Astrocyte (in vitro differentiated cells and primary cell): ENCODE data around the gene CA7. TPM values are rescaled to one million over a fixed set of nuclear protein-coding genes. Genes with fewer than 3 reads are reported as not detected.

Source experiments
- DNase-seq: peaks from one replicate; pipeline ENCODE4 v3.0.0-alpha.2; 2010; ENCODE audit warnings: low read depth
- FAIRE-seq: peaks from 2 replicates; lab custom pipeline; 2011; peaks lifted over from hg19 to GRCh38; lab: Jason Lieb, UNC
- H2AFZ ChIP-seq: 2 replicates; pipeline ENCODE4 v1.6.0; 2012; ENCODE audit warnings: low read depth, low read length, inconsistent platforms
- H3K27ac ChIP-seq: 2 replicates; pipeline ENCODE4 v1.5.1; 2011; ENCODE audit warnings: low read depth, low read length, inconsistent platforms
- H3K27me3 ChIP-seq: 2 replicates; pipeline ENCODE4 v1.6.0; 2011; ENCODE audit warnings: low read length, inconsistent platforms; ENCODE audit not compliant: insufficient read depth
- H3K36me3 ChIP-seq: 2 replicates; pipeline ENCODE4 v1.5.1; 2011; ENCODE audit warnings: low read length, inconsistent platforms; ENCODE audit not compliant: insufficient read depth
- H3K4me1 ChIP-seq: 2 replicates; pipeline ENCODE4 v1.5.1; 2011; ENCODE audit warnings: low read length, inconsistent platforms; ENCODE audit not compliant: insufficient read depth
- H3K4me2 ChIP-seq: 2 replicates; pipeline ENCODE4 v1.6.0; 2012; ENCODE audit warnings: low read length, inconsistent platforms
- H3K4me3 ChIP-seq: 2 replicates; pipeline ENCODE4 v1.5.1; 2011; ENCODE audit warnings: low read depth, mild to moderate bottlenecking, low read length, inconsistent platforms; ENCODE audit not compliant: insufficient read depth
- H3K79me2 ChIP-seq: 2 replicates; pipeline ENCODE4 v1.6.0; 2012; ENCODE audit warnings: mild to moderate bottlenecking, low read length, inconsistent platforms; ENCODE audit not compliant: insufficient read depth
- H3K9ac ChIP-seq: 2 replicates; pipeline ENCODE4 v1.6.0; 2012; ENCODE audit warnings: mild to moderate bottlenecking, low read length, inconsistent platforms
- H3K9me3 ChIP-seq: 2 replicates; pipeline ENCODE4 v1.5.1; 2012; ENCODE audit warnings: low read depth, mild to moderate bottlenecking, low read length, inconsistent platforms; ENCODE audit not compliant: insufficient read depth
- H4K20me1 ChIP-seq: 2 replicates; pipeline ENCODE4 v1.6.0; 2012; ENCODE audit warnings: low read length, inconsistent platforms; ENCODE audit not compliant: insufficient read depth
- H3K27ac Mint-ChIP-seq: one replicate; pipeline ENCODE4 v1.8.0; 2021; ENCODE audit warnings: mild to moderate bottlenecking, mixed read lengths; ENCODE audit not compliant: unreplicated experiment
- H3K27me3 Mint-ChIP-seq: one replicate; pipeline ENCODE4 v1.8.0; 2021; ENCODE audit warnings: low read depth, mixed read lengths; ENCODE audit not compliant: unreplicated experiment
- H3K36me3 Mint-ChIP-seq: one replicate; pipeline ENCODE4 v1.8.0; 2021; ENCODE audit warnings: low read depth, mixed read lengths; ENCODE audit not compliant: unreplicated experiment
- H3K4me1 Mint-ChIP-seq: one replicate; pipeline ENCODE4 v1.8.0; 2021; ENCODE audit warnings: low read depth, mixed read lengths; ENCODE audit not compliant: unreplicated experiment
- H3K4me3 Mint-ChIP-seq: one replicate; pipeline ENCODE4 v1.8.0; 2021; ENCODE audit warnings: mild to moderate bottlenecking, moderate library complexity, mixed read lengths; ENCODE audit not compliant: unreplicated experiment
- H3K9me3 Mint-ChIP-seq: one replicate; pipeline ENCODE4 v1.8.0; 2021; ENCODE audit warnings: mild to moderate bottlenecking, mixed read lengths; ENCODE audit not compliant: unreplicated experiment
- EZH2 ChIP-seq: IDR thresholded peaks from 2 replicates; pipeline ENCODE4 v1.6.1; 2012; ENCODE audit warnings: mild to moderate bottlenecking, low read length, inconsistent platforms; ENCODE audit not compliant: insufficient read depth
- total RNA-seq: library from RNA; stranded (reverse); gene quantifications from 2 replicates; pipeline ENCODE4 v1.2.1, GENCODE V29; 2021
- TF ChIP-seq, protein P1 (sequence below): IDR thresholded peaks from 2 replicates; pipeline ENCODE4 v1.5.1; 2011; ENCODE audit warnings: low read depth, mild to moderate bottlenecking, inconsistent platforms, low read length, moderate library complexity; ENCODE audit not compliant: insufficient read depth

CA7 gene
- total RNA-seq, 1 donor from 2014 or later = not detected

DNA sequence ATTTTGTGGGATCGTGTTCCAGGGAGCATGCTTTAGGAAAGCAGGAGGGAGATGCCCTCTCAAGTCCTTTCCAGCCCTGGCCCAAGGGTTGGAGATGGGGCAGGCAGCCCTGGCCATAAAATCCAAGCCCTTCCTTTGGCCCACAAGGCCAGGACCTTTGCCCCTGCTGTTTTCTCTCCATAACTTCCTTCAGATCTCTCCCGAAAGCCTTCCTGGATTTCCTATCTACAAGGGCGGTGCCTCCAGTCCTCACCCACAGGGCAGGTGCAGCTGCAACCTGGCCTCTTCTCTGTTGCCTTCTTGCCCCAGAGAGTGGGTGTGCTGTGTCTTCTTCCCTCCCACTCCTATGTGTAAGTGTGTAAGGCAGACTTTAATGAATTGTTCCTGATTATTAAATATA lies 27.6 kb downstream of the CA7 start:
- Histone ChIP-seq H3K9ac (no peak overlapping the region), H3K79me2 (no peaks in the 10 kb centered on the region), H3K27ac (no peak overlapping the region), H3K27me3 (no peaks in the 10 kb centered on the region), H3K4me2 (no peak overlapping the region), H2AFZ (no peak overlapping the region), H3K4me3 (no peak overlapping the region), H3K36me3 (no peaks in the 10 kb centered on the region), H3K9me3 (no peaks in the 10 kb centered on the region), H3K4me1 (peaks cover 23% of the 10 kb centered on the region), H4K20me1 (no peaks in the 10 kb centered on the region)
- Mint-ChIP-seq H3K27me3 (peaks cover 3% of the 10 kb centered on the region), H3K27ac (no peak overlapping the region), H3K9me3 (no peaks in the 10 kb centered on the region), H3K36me3 (no peaks in the 10 kb centered on the region), H3K4me3 (no peak overlapping the region), H3K4me1 (peaks cover 14% of the 10 kb centered on the region)
- FAIRE-seq = no peak
- no peak for DNase-seq
- TF ChIP-seq, protein P1, sequence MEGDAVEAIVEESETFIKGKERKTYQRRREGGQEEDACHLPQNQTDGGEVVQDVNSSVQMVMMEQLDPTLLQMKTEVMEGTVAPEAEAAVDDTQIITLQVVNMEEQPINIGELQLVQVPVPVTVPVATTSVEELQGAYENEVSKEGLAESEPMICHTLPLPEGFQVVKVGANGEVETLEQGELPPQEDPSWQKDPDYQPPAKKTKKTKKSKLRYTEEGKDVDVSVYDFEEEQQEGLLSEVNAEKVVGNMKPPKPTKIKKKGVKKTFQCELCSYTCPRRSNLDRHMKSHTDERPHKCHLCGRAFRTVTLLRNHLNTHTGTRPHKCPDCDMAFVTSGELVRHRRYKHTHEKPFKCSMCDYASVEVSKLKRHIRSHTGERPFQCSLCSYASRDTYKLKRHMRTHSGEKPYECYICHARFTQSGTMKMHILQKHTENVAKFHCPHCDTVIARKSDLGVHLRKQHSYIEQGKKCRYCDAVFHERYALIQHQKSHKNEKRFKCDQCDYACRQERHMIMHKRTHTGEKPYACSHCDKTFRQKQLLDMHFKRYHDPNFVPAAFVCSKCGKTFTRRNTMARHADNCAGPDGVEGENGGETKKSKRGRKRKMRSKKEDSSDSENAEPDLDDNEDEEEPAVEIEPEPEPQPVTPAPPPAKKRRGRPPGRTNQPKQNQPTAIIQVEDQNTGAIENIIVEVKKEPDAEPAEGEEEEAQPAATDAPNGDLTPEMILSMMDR = no peak
- no peak for TF ChIP-seq EZH2

DNA sequence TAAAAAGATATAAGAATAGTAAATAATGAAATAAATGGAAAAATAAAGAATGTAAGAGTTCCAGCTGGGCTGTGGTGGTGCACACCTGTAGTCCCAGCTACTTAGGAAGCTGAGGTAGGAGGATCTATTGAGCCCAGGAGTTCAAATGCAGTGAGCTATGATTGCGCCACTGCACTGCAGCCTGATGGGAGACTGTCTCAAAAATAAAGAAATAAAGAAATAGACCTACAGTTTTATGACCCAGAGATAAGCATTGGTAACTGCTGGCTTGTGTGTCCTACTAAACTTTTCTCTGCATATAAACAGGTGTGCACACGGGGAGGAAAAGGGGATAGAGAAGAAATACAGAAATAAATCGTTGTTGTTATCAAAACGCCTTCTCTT lies 28.3 kb downstream of the CA7 start:
- peak overlapping the region; percentile 86 for H3K4me2 ChIP-seq
- H3K9me3 Mint-ChIP-seq = no peaks in the 10 kb centered on the region
- no peaks in the 10 kb centered on the region for H3K36me3 Mint-ChIP-seq
- peaks cover 14% of the 10 kb centered on the region for H3K4me1 Mint-ChIP-seq
- peaks cover 23% of the 10 kb centered on the region for H3K4me1 ChIP-seq
- peak overlapping the region; percentile 67 for H3K27ac Mint-ChIP-seq
- no peaks in the 10 kb centered on the region for H3K9me3 ChIP-seq
- H3K36me3 ChIP-seq = no peaks in the 10 kb centered on the region
- no peak overlapping the region for H2AFZ ChIP-seq
- no peaks in the 10 kb centered on the region for H3K79me2 ChIP-seq
- H3K4me3 Mint-ChIP-seq = peak overlapping the region; percentile 74
- H3K27ac ChIP-seq = no peak overlapping the region
- no peak for TF ChIP-seq EZH2
- TF ChIP-seq, protein P1 = no peak
- FAIRE-seq (no peak), DNase-seq (no peak)
- H3K27me3 Mint-ChIP-seq = peaks cover 3% of the 10 kb centered on the region
- peak overlapping the region; percentile 17 for H3K9ac ChIP-seq
- no peaks in the 10 kb centered on the region for H4K20me1 ChIP-seq
- no peaks in the 10 kb centered on the region for H3K27me3 ChIP-seq
- peak overlapping the region; percentile 41 for H3K4me3 ChIP-seq

DNA sequence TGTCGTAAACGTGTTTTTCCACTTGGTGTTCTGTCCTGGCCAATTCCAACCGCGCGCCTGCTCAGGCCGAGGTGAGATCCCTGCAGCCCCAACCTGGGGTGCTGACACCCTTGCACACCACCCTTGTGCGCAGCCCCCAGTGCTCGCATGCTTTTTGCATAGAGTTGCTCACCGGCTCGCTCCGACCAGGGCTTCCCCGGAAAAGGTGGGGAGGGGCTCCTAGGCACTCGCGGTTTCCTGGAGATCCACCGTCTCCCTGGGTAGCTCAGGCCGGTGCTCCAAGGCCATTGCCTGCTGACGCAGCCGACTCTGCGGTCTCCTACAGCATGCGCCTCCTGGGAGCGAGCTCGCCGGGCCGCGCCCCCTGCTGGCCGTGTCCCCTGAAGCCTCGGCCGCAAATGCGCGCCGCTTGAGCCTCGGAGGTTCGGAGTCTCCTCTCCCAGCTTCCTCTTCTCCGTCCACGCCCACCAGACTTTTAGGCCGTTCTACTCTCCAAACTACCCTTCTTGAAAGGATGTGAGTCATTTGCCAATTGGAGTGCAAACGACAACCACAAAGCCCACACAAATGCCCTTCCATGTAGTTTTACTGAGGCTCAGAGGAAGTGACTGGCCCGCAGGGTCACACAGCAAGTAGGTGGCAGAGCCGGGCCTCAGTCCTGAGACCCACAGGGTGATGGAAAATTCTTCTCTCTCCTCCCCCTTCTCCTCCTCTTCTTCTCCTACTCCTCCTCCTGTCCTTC lies 28.9 kb downstream of the CA7 start:
- no peaks in the 10 kb centered on the region for H3K79me2 ChIP-seq
- peak overlapping the region; percentile 17 for H3K9ac ChIP-seq
- no peaks in the 10 kb centered on the region for H3K9me3 ChIP-seq
- Mint-ChIP-seq H3K36me3 (no peaks in the 10 kb centered on the region), H3K4me1 (peaks cover 18% of the 10 kb centered on the region), H3K9me3 (no peaks in the 10 kb centered on the region), H3K27ac (peak overlapping the region; percentile 67), H3K4me3 (peak overlapping the region; percentile 74), H3K27me3 (peaks cover 3% of the 10 kb centered on the region)
- DNase-seq (peak; percentile 99), FAIRE-seq (peak; percentile 79)
- TF ChIP-seq, protein P1 = peak; percentile 89
- no peak for TF ChIP-seq EZH2
- peak overlapping the region; percentile 41 for H3K4me3 ChIP-seq
- peaks cover 23% of the 10 kb centered on the region for H3K4me1 ChIP-seq
- H3K27me3 ChIP-seq = no peaks in the 10 kb centered on the region
- H4K20me1 ChIP-seq = no peaks in the 10 kb centered on the region
- no peaks in the 10 kb centered on the region for H3K36me3 ChIP-seq
- no peak overlapping the region for H3K27ac ChIP-seq
- H2AFZ ChIP-seq = peak overlapping the region; percentile 80
- H3K4me2 ChIP-seq = peak overlapping the region; percentile 86
